Prostate gland (tissue), 2 donors: ENCODE data around the gene BICD1.

ENCODE experiments used
- CTCF ChIP-seq, 4 experiments: fragments of 200-600 bp in 2 of 4; fragments of 450-650 bp in 2 of 4; sonication (generic) in 2 of 4; IDR thresholded peaks; 1 replicate in 3 of 4; 2 replicates in 1 of 4; pipeline ENCODE4 v1.5.1; 2016 to 2019; ENCODE audit warnings: antibody characterized with exemption in 4 of 4, mild to moderate bottlenecking in 2 of 4, moderate library complexity in 2 of 4
- POLR2A ChIP-seq: fragments of 450-650 bp; IDR thresholded peaks from one replicate; pipeline ENCODE4 v1.6.1; 2016; ENCODE audit warnings: antibody characterized with exemption, mild to moderate bottlenecking
- POLR2AphosphoS5 ChIP-seq: sonication (generic); formaldehyde crosslinking; IDR thresholded peaks from one replicate; pipeline ENCODE4 v1.6.1; 2017; ENCODE audit warnings: antibody characterized with exemption

- TF ChIP-seq CTCF (IDR thresholded peaks at IDR 0.05) (no peak), POLR2A (no peak), POLR2AphosphoS5 (no peak)
Measured at GRCh38 chr12:32343496-32343895, 236.8 kb downstream of the BICD1 start.
